H1 (cell line): ENCODE results near the gene ALDOC. TPM values are rescaled to one million over a fixed set of nuclear protein-coding genes. Genes with fewer than 3 reads are reported as not detected.

Experiments
- CTCF ChIA-PET: fragments of 300-600 bp; sonication (Branson Sonifier 250); formaldehyde crosslinking; loops from one replicate; lab custom pipeline; 2021; ENCODE audit not compliant: partially characterized antibody; lab: Charles Lee
- POLR2A ChIA-PET: fragments of 300-600 bp; sonication (Branson Sonifier 250); formaldehyde crosslinking; loops from one replicate; lab custom pipeline; 2021; ENCODE audit warnings: inconsistent platforms; ENCODE audit not compliant: partially characterized antibody; lab: Charles Lee
- DNase-seq, 2 experiments: peaks; one replicate each; pipeline versions ENCODE4 v3.0.0 to v3.0.0-alpha.2; 2010 to 2022; ENCODE audit warnings: low spot score in 2 of 2, low read depth in 1 of 2, mixed read lengths in 1 of 2
- FAIRE-seq: peaks from 2 replicates; lab custom pipeline; 2011; peaks lifted over from hg19 to GRCh38; lab: Jason Lieb, UNC
- H2AFZ ChIP-seq: 2 replicates; pipeline ENCODE4 v1.8.1; 2012; ENCODE audit warnings: low read length, inconsistent platforms
- H2AK5ac ChIP-seq: 2 replicates; pipeline ENCODE4 v1.6.1; 2013; ENCODE audit warnings: low read depth, low read length
- H2BK120ac ChIP-seq: replicated peaks from 2 replicates; pipeline ENCODE3; 2013; ENCODE audit warnings: low read depth, low read length, inconsistent platforms
- H2BK12ac ChIP-seq: 2 replicates; pipeline ENCODE4 v1.6.1; 2013; ENCODE audit warnings: low read depth, low read length
- H2BK15ac ChIP-seq: 2 replicates; pipeline ENCODE4 v1.6.1; 2013; ENCODE audit warnings: low read length
- H2BK20ac ChIP-seq: 2 replicates; pipeline ENCODE4 v1.6.1; 2013; ENCODE audit warnings: low read length
- H2BK5ac ChIP-seq: 2 replicates; pipeline ENCODE4 v1.6.1; 2013; ENCODE audit warnings: low read depth, low read length
- H3K14ac ChIP-seq: 2 replicates; pipeline ENCODE4 v1.6.1; 2013; ENCODE audit warnings: inconsistent platforms; ENCODE audit not compliant: insufficient read length
- H3K18ac ChIP-seq: 2 replicates; pipeline ENCODE4 v1.6.1; 2013; ENCODE audit warnings: low read length; ENCODE audit errors: extremely low read depth
- H3K23ac ChIP-seq: 2 replicates; pipeline ENCODE4 v1.6.1; 2013; ENCODE audit warnings: inconsistent platforms; ENCODE audit not compliant: insufficient read length
- H3K23me2 ChIP-seq: 2 replicates; pipeline ENCODE4 v1.6.1; 2013; ENCODE audit warnings: low read depth, low read length
- H3K27ac ChIP-seq: 2 replicates; pipeline ENCODE4 v1.6.1; 2011; ENCODE audit warnings: low read depth, low read length, inconsistent platforms
- H3K27me3 ChIP-seq, 4 experiments: replicated peaks in 1 of 4; 1 replicate in 1 of 4; 2 replicates in 3 of 4; pipeline versions ENCODE4 v1.6.1 to v1.8.1; 2011 to 2013; ENCODE audit warnings: low read length in 3 of 4, mild to moderate bottlenecking in 3 of 4, inconsistent platforms in 2 of 4, mixed read lengths in 2 of 4, moderate library complexity in 1 of 4; ENCODE audit not compliant: control insufficient read depth in 3 of 4, insufficient read depth in 3 of 4; ENCODE audit errors: extremely low read depth in 1 of 4
- H3K36me3 ChIP-seq, 4 experiments: 2 replicates each; pipeline versions ENCODE4 v1.6.1 to v1.8.1; 2011 to 2013; ENCODE audit warnings: mild to moderate bottlenecking in 4 of 4, low read length in 3 of 4, moderate library complexity in 2 of 4, control low read depth in 1 of 4, inconsistent platforms in 1 of 4; ENCODE audit not compliant: insufficient read depth in 4 of 4, control insufficient read depth in 2 of 4
- H3K4ac ChIP-seq: replicated peaks from 2 replicates; pipeline ENCODE3; 2013; ENCODE audit warnings: low read length, low read depth, mixed read lengths, inconsistent platforms; ENCODE audit not compliant: insufficient read length
- H3K4me1 ChIP-seq, 4 experiments: replicated peaks in 1 of 4; 1 replicate in 1 of 4; 2 replicates in 3 of 4; pipeline versions ENCODE4 v1.6.1 to v1.8.1; 2011 to 2013; ENCODE audit warnings: low read length in 3 of 4, inconsistent platforms in 2 of 4, mixed read lengths in 1 of 4; ENCODE audit not compliant: insufficient read depth in 4 of 4, control insufficient read depth in 3 of 4
- H3K4me2 ChIP-seq, 2 experiments: 2 replicates each; pipeline versions ENCODE4 v1.6.1 to v1.8.1; 2011 to 2013; ENCODE audit warnings: low read depth in 2 of 2, low read length in 2 of 2, control low read depth in 1 of 2, inconsistent platforms in 1 of 2, mild to moderate bottlenecking in 1 of 2; ENCODE audit not compliant: insufficient read depth in 1 of 2
- H3K4me3 ChIP-seq, 4 experiments: fragments of 200-600, 300-600 bp in 1 of 4; sonication (generic), shearing (Covaris generic), sonication (Bioruptor Twin) in 1 of 4; 2 replicates each; pipeline versions ENCODE4 v1.5.1 to v1.8.1; 2011 to 2016; ENCODE audit warnings: low read length in 4 of 4, low read depth in 3 of 4, control low read depth in 2 of 4, inconsistent platforms in 2 of 4, mild to moderate bottlenecking in 2 of 4, mixed read lengths in 1 of 4, moderate library complexity in 1 of 4; ENCODE audit not compliant: insufficient read depth in 2 of 4; ENCODE audit errors: extremely low read depth in 1 of 4
- H3K56ac ChIP-seq: replicated peaks from 2 replicates; pipeline ENCODE3; 2013; ENCODE audit warnings: low read depth, mild to moderate bottlenecking, mixed read lengths, low read length, inconsistent platforms; ENCODE audit not compliant: insufficient read length
- H3K79me1 ChIP-seq: 2 replicates; pipeline ENCODE4 v1.6.1; 2013; ENCODE audit warnings: low read depth, low read length, control low read depth
- H3K79me2 ChIP-seq, 2 experiments: 2 replicates each; pipeline versions ENCODE4 v1.6.1 to v1.8.1; 2012 to 2013; ENCODE audit warnings: low read length in 2 of 2, mild to moderate bottlenecking in 2 of 2, inconsistent platforms in 1 of 2; ENCODE audit not compliant: insufficient read depth in 2 of 2, control insufficient read depth in 1 of 2
- H3K9ac ChIP-seq, 4 experiments: replicated peaks in 1 of 4; 1 replicate in 1 of 4; 2 replicates in 3 of 4; pipeline versions ENCODE4 v1.6.1 to v1.8.1; 2011 to 2013; ENCODE audit warnings: low read depth in 3 of 4, low read length in 3 of 4, control low read depth in 2 of 4, mild to moderate bottlenecking in 2 of 4, moderate library complexity in 2 of 4, inconsistent platforms in 1 of 4; ENCODE audit errors: extremely low read depth in 1 of 4
- H3K9me3 ChIP-seq, 2 experiments: 2 replicates each; pipeline versions ENCODE4 v1.6.1 to v1.8.1; 2012 to 2013; ENCODE audit warnings: mild to moderate bottlenecking in 2 of 2, moderate library complexity in 2 of 2, control low read depth in 1 of 2, inconsistent platforms in 1 of 2, low read depth in 1 of 2, low read length in 1 of 2, mixed read lengths in 1 of 2; ENCODE audit not compliant: insufficient read depth in 2 of 2
- H4K20me1 ChIP-seq, 2 experiments: replicated peaks in 1 of 2; 2 replicates each; pipeline versions ENCODE3 to v1.8.1; 2011 to 2013; ENCODE audit warnings: inconsistent platforms in 2 of 2, low read length in 2 of 2, mild to moderate bottlenecking in 1 of 2; ENCODE audit not compliant: insufficient read depth in 2 of 2, control insufficient read depth in 1 of 2
- H4K5ac ChIP-seq: 2 replicates; pipeline ENCODE4 v1.6.1; 2013; ENCODE audit warnings: low read length, low read depth, mixed read lengths, inconsistent platforms; ENCODE audit not compliant: insufficient read length
- H4K8ac ChIP-seq: 2 replicates; pipeline ENCODE4 v1.8.0; 2013; ENCODE audit warnings: mild to moderate bottlenecking, moderate library complexity, low read length, inconsistent platforms; ENCODE audit not compliant: insufficient read depth; ENCODE audit errors: extremely low read depth
- H4K91ac ChIP-seq: replicated peaks from 2 replicates; pipeline ENCODE3; 2013; ENCODE audit warnings: low read length, mixed read lengths, inconsistent platforms; ENCODE audit not compliant: insufficient read length
- BACH1 ChIP-seq: IDR thresholded peaks from 2 replicates; pipeline ENCODE4 v1.6.1; 2012; ENCODE audit warnings: low read length, improper control_type of control experiment
- CBX8 ChIP-seq: fragments of 300-800, 300-1000 bp; sonication (generic); IDR thresholded peaks from 2 replicates; pipeline ENCODE4 v1.7.1; 2016; ENCODE audit warnings: low read depth, low read length, borderline replicate concordance
- HDAC2 ChIP-seq, 2 experiments: fragments of 300-600 bp in 1 of 2; sonication (generic) in 1 of 2; IDR thresholded peaks; 2 replicates each; pipeline ENCODE4 v1.6.1; 2011 to 2012; ENCODE audit warnings: low read depth in 2 of 2, low read length in 2 of 2, mild to moderate bottlenecking in 2 of 2, moderate library complexity in 2 of 2, borderline replicate concordance in 1 of 2, inconsistent platforms in 1 of 2
- HDAC6 ChIP-seq: IDR thresholded peaks from one replicate; pipeline ENCODE4 v1.7.1; 2012; ENCODE audit warnings: low read depth, mild to moderate bottlenecking, inconsistent platforms, low read length, moderate library complexity
- KDM4A ChIP-seq: IDR thresholded peaks from one replicate; pipeline ENCODE4 v1.7.1; 2012; ENCODE audit warnings: low read depth, mild to moderate bottlenecking, moderate library complexity, low read length, inconsistent platforms; ENCODE audit not compliant: severe bottlenecking
- NRF1 ChIP-seq: IDR thresholded peaks from 2 replicates; pipeline ENCODE4 v1.6.1; 2011; ENCODE audit warnings: mild to moderate bottlenecking, low read depth, low read length, improper control_type of control experiment
- RAD21 ChIP-seq, 2 experiments: IDR thresholded peaks in 1 of 2; conservative IDR thresholded peaks in 1 of 2; 2 replicates each; pipeline ENCODE4 v1.6.1; 2011; ENCODE audit warnings: low read depth in 2 of 2, low read length in 2 of 2, improper control_type of control experiment in 1 of 2, inconsistent platforms in 1 of 2, mild to moderate bottlenecking in 1 of 2, moderate library complexity in 1 of 2
- SP2 ChIP-seq: IDR thresholded peaks from 2 replicates; pipeline ENCODE4 v1.6.1; 2012; ENCODE audit warnings: mild to moderate bottlenecking, low read length, inconsistent platforms
- SRF ChIP-seq: IDR thresholded peaks from 2 replicates; pipeline ENCODE4 v1.6.1; 2011; ENCODE audit warnings: mild to moderate bottlenecking, low read depth, low read length, moderate library complexity
- TEAD4 ChIP-seq: IDR thresholded peaks from 2 replicates; pipeline ENCODE4 v1.6.1; 2012; ENCODE audit warnings: low read depth, low read length, inconsistent platforms, mixed read lengths
- WGBS, 2 experiments: shearing (Covaris generic) in 1 of 2; methylation state at CpG; one replicate each; pipeline versions ENCODE4 v1.1.6 to v1.1.7; 2013 to 2015; ENCODE audit warnings: low lambda C conversion rate in 2 of 2, mixed read lengths in 2 of 2, inconsistent platforms in 1 of 2, low coverage in 1 of 2, missing lambda C conversion rate in 1 of 2; ENCODE audit not compliant: insufficient replicate concordance in 2 of 2, insufficient coverage in 1 of 2, insufficient read length in 1 of 2; ENCODE audit errors: extremely low coverage in 1 of 2, missing lambda C conversion rate in 1 of 2; 5-methylcytosine and 5-hydroxymethylcytosine counted together
- polyA plus RNA-seq, 7 experiments: library from polyadenylated mRNA; depleted of rRNA in 3 of 7; stranded (reverse) in 5 of 7; unstranded in 2 of 7; fragments of >200 nt in 5 of 7; fragments of 200-250 nt in 2 of 7; gene quantifications; 1 replicate in 5 of 7; 2 replicates in 1 of 7; 4 replicates in 1 of 7; pipeline versions ENCODE4 v1.2.1 to v1.2.3, GENCODE V29; 2011 to 2013; ENCODE audit warnings: missing spikeins in 2 of 7, mixed read lengths in 2 of 7
- total RNA-seq: library from RNA; stranded (reverse); fragmentation: NEBNext Ultra II Directional; extraction: Animal tissue kit (Norgen Biotek cat#: 25700); gene quantifications from 2 replicates; pipeline ENCODE4 v1.2.1, GENCODE V29; 2021
- TF ChIP-seq, protein P1 (sequence below): IDR thresholded peaks from 2 replicates; pipeline ENCODE4 v1.6.1; 2011; ENCODE audit warnings: low read length, improper control_type of control experiment

Gene ALDOC
- total and polyA plus RNA-seq, 2 of the 8 experiments (the other 6 are each of a cell fraction or from before 2014, with no cell fraction given): 51.6 to 103 TPM

DNA sequence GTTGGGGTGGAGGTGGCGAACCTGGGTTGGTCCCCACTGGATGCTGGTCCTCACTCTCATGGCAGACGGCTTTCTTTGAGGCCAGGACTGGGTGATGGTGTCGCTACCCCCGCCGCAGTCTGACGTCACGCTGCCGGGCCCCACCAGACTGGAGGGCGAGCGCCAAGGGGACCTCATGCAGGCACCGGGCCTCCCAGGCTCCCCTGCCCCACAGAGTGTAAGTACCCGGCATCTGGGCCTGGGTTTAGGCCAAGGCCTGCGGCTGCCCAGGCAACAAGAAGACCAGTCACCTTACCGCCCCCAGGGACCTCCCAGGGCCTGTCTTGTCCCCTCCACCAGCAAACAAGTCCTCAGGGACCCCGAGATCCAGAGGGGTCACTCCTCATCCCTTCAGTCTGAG, 52.8 kb downstream of the ALDOC start:
- Histone ChIP-seq H3K79me2 (no peaks in the 10 kb centered on the region), H2BK120ac (no peak overlapping the region), H3K9ac (no peak overlapping the region), H3K23ac (no peak overlapping the region), H2BK5ac (no peak overlapping the region), H3K4ac (no peak overlapping the region), H4K8ac (no peak overlapping the region), H2BK15ac (no peak overlapping the region), H3K56ac (no peak overlapping the region), H2BK20ac (no peak overlapping the region), H3K27ac (no peak overlapping the region), H3K4me2 (no peak overlapping the region), H2AK5ac (no peak overlapping the region), H3K4me1 (peaks cover 0 to 15% (median 4%) of the 10 kb centered on the region in 4 experiments; a peak in 3 of 7 replicates), H2AFZ (no peak overlapping the region), H3K18ac (no peak overlapping the region), H3K27me3 (no peaks in the 10 kb centered on the region), H4K20me1 (no peaks in the 10 kb centered on the region), H3K36me3 (no peaks in the 10 kb centered on the region), H3K23me2 (no peaks in the 10 kb centered on the region), H3K79me1 (no peaks in the 10 kb centered on the region), H2BK12ac (no peak overlapping the region), H3K9me3 (no peaks in the 10 kb centered on the region), H3K14ac (no peak overlapping the region), H4K5ac (no peak overlapping the region), H3K4me3 (no peak overlapping the region), H4K91ac (no peak overlapping the region)
- no peak for DNase-seq
- TF ChIP-seq SP2 (no peak), KDM4A (no peak), RAD21 (IDR thresholded peaks at IDR 0.05 in 1 of 2, conservative IDR thresholded peaks at IDR 0.05 in 1 of 2; ENCODE audit: low read depth in 2 of 2, low read length in 2 of 2) (no peak), HDAC6 (no peak), TEAD4 (no peak), SRF (no peak), BACH1 (no peak), NRF1 (no peak), HDAC2 (IDR thresholded peaks at IDR 0.05; ENCODE audit: borderline replicate concordance in 1 of 2, low read depth in 2 of 2, low read length in 2 of 2) (no peak), CBX8 (no peak)
- TF ChIP-seq, protein P1, sequence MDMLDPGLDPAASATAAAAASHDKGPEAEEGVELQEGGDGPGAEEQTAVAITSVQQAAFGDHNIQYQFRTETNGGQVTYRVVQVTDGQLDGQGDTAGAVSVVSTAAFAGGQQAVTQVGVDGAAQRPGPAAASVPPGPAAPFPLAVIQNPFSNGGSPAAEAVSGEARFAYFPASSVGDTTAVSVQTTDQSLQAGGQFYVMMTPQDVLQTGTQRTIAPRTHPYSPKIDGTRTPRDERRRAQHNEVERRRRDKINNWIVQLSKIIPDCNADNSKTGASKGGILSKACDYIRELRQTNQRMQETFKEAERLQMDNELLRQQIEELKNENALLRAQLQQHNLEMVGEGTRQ: no peak
- WGBS, 2 experiments: 84% methylated on average over 15 of the region's 15 CpGs; no CpG with 5 or more reads in 1 of the 2 experiments
- no peak for FAIRE-seq
- POLR2A ChIA-PET: no interaction called here
- CTCF ChIA-PET: interaction anchor here (5.0 kb wide), 1 partner anchor 16 kb away, joined by 27 read pairs; no protein-coding TSS in a partner anchor
